Cardiac muscle cell (in vitro differentiated cells and primary cell): ENCODE data around the gene BTNL9. TPM values are rescaled to one million over a fixed set of nuclear protein-coding genes. Genes with fewer than 3 reads are reported as not detected.
"Not testable (repeated sequence)": the region's sequence is repeated elsewhere in the genome, so short reads cannot be mapped to it uniquely, and the experiment has no call there.

ENCODE experiments used
- DNase-seq, 2 donors: peaks; one replicate each; pipeline versions ENCODE4 v3.0.0 to v3.0.0-alpha.2; 2010 to 2017; ENCODE audit warnings: low read depth in 1 of 2, low spot score in 1 of 2
- H3K27ac ChIP-seq: fragments of 200-600 bp; sonication (generic); 2 replicates; pipeline ENCODE4 v1.5.1; 2016
- H3K27me3 ChIP-seq: fragments of 200-600 bp; sonication (generic); 2 replicates; pipeline ENCODE4 v1.6.0; 2016; ENCODE audit warnings: control low read depth
- H3K36me3 ChIP-seq: fragments of 200-600 bp; sonication (generic); 2 replicates; pipeline ENCODE4 v1.5.1; 2016; ENCODE audit warnings: control low read depth
- H3K4me1 ChIP-seq: fragments of 200-600 bp; sonication (generic); 2 replicates; pipeline ENCODE4 v1.8.1; 2017; ENCODE audit warnings: low read depth, mild to moderate bottlenecking, mixed run types
- H3K4me3 ChIP-seq: fragments of 200-600 bp; sonication (generic); 2 replicates; pipeline ENCODE4 v1.5.1; 2016; ENCODE audit warnings: mild to moderate bottlenecking
- H3K9me3 ChIP-seq: fragments of 200-600 bp; sonication (generic); 2 replicates; pipeline ENCODE4 v1.5.1; 2017; ENCODE audit warnings: low read depth, mild to moderate bottlenecking, control low read depth
- polyA plus RNA-seq: library from polyadenylated mRNA; unstranded; fragments of >200 nt; fragmentation: Nextera tagmentation; extraction: Ambion mirVana; gene quantifications from 2 replicates; pipeline ENCODE4 v1.2.1, GENCODE V29; 2016
- total RNA-seq: library from RNA; depleted of rRNA; stranded (reverse); fragments of >200 nt; gene quantifications from 2 replicates; pipeline ENCODE4 v1.2.3, GENCODE V29; 2016
- TF ChIP-seq, protein P1 (sequence below): IDR thresholded peaks from 2 replicates; pipeline ENCODE4 v1.5.1; 2012; ENCODE audit warnings: low read depth, mild to moderate bottlenecking, low read length

Gene BTNL9
- total RNA-seq (not detected in 2 replicates), polyA plus RNA-seq (not detected in 2 replicates)

DNA sequence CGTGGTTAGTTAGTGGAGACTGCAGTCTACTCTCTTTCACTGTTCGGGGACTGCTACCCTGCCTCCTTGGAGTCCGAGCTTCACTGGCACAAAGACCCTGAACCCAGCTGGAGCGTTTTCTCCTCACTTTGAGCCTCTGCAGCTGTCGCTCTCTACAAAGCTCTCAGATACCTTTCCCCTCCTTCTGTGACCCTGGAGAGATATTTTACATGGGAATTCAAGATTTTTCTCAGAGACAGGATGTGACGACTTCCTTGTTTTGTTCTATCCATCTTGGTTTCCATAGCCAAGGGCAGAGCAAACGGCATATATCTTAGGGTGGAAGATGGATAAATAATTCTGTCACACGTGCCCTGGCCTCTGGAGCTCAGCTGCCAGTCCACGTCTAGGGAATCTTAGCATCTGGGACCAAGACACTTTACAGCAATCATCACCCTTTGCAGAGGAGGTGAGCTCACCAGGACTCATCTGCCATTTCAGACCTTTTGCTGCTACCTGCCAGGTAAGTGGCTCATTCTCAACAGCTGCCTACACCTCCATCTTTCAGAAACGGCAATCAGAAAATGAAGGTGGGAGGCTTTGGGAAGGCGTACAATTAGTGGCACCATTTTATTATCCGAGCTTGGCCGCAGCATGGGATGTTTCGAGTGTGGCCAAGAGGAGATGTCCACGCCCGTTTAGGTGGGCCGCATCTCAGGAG lies at the start of gene BTNL9:
BTNL9 (plus strand) TSS at position 336 of the 700 bp plus-strand sequence. CDS start 5,224 bp downstream, outside the sequence.
- Histone ChIP-seq H3K4me3 (no peak within 1 kb of the TSS), H3K36me3 (no peaks in the 10 kb centered on the region), H3K27ac (no peak within 1 kb of the TSS), H3K27me3 (no peaks in the 10 kb centered on the region), H3K4me1 (no peaks in the 10 kb centered on the region), H3K9me3 (no peaks in the 10 kb centered on the region)
- DNase-seq, result no peak
- TF ChIP-seq, protein P1, sequence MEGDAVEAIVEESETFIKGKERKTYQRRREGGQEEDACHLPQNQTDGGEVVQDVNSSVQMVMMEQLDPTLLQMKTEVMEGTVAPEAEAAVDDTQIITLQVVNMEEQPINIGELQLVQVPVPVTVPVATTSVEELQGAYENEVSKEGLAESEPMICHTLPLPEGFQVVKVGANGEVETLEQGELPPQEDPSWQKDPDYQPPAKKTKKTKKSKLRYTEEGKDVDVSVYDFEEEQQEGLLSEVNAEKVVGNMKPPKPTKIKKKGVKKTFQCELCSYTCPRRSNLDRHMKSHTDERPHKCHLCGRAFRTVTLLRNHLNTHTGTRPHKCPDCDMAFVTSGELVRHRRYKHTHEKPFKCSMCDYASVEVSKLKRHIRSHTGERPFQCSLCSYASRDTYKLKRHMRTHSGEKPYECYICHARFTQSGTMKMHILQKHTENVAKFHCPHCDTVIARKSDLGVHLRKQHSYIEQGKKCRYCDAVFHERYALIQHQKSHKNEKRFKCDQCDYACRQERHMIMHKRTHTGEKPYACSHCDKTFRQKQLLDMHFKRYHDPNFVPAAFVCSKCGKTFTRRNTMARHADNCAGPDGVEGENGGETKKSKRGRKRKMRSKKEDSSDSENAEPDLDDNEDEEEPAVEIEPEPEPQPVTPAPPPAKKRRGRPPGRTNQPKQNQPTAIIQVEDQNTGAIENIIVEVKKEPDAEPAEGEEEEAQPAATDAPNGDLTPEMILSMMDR, result no peak

DNA sequence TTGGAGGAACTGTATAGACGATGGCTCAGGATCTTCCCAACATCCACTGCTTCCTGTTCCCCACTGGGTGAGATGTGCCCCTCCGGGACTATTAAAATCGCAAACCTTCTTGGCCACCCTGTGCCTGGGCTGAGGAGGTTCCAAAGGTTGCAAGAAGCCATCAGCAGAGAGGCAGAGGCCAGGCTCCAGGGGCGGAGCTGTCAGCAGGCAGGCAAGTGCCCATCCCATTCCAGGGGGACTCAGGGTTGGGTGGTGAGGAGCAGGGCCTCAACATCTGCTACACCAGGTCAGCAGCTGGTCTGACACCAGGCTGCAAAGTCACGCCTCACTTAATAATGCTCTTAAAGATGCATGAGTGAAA lies 49.2 kb upstream of the BTNL9 start:
- Histone ChIP-seq H3K27ac (no peak overlapping the region), H3K36me3 (no peaks in the 10 kb centered on the region), H3K9me3 (no peaks in the 10 kb centered on the region), H3K27me3 (no peaks in the 10 kb centered on the region), H3K4me1 (no peaks in the 10 kb centered on the region), H3K4me3 (no peak overlapping the region)
- DNase-seq, result no peak
- TF ChIP-seq, protein P1, result no peak

DNA sequence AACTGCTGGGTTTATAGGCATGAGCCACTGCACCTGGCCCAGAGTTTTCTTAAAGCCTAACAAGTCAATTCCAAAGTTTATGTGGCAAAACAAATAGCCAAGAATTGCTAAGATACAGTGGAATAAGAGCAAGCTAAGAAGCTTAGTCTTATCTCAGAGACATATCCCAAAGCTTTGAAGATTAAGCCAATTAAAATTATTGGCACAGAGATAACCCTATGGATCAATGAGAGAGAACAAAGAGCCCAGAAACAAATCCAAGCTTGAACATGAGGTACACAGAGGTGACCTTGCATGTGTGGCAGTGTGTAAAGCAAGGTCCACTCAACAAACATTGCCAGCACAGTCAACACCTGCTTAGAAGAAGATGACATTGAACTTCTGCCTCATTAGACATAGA lies 38.1 kb upstream of the BTNL9 start:
- Histone ChIP-seq H3K4me1 (no peaks in the 10 kb centered on the region), H3K9me3 (no peaks in the 10 kb centered on the region), H3K27me3 (no peaks in the 10 kb centered on the region), H3K27ac (no peak overlapping the region), H3K36me3 (no peaks in the 10 kb centered on the region), H3K4me3 (no peak overlapping the region)
- TF ChIP-seq, protein P1, result no peak
- no peak for DNase-seq

DNA sequence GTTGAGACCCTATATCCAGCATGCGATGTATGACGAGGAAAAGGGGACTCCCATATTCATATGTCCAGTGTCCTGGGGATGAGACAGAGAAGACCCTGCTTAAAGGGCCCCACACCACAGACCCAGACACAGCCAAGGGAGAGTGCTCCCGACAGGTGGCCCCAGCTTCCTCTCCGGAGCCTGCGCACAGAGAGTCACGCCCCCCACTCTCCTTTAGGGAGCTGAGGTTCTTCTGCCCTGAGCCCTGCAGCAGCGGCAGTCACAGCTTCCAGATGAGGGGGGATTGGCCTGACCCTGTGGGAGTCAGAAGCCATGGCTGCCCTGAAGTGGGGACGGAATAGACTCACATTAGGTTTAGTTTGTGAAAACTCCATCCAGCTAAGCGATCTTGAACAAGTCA lies 34.3 kb upstream of the BTNL9 start:
- TF ChIP-seq, protein P1, result no peak
- Histone ChIP-seq H3K27ac (no peak overlapping the region), H3K9me3 (no peaks in the 10 kb centered on the region), H3K36me3 (no peaks in the 10 kb centered on the region), H3K4me1 (no peaks in the 10 kb centered on the region), H3K27me3 (no peaks in the 10 kb centered on the region), H3K4me3 (no peak overlapping the region)
- DNase-seq, result no peak

DNA sequence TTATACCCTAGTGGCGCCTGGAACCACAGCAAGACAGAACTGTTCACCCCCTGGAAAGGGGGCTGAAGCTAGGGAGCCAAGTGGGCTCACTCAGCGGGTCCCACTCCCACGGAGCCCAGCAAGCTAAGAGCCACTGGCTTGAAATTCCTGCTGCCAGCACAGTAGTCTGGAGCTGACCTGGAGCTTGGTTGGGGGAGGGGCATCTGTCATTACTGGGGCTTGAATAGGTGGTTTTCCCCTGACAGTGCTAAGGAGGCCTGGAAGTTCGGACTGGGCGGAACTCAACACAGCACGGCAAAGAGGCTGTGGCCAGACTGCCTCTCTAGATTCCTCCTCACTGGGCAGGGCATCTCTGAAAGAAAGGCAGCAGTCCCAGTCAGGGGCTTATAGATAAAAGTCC lies 31.9 kb upstream of the BTNL9 start:
- no peaks in the 10 kb centered on the region for H3K9me3 ChIP-seq
- no peaks in the 10 kb centered on the region for H3K27me3 ChIP-seq
- H3K27ac ChIP-seq, result no peak overlapping the region
- H3K4me1 ChIP-seq, result no peaks in the 10 kb centered on the region
- H3K4me3 ChIP-seq, result no peak overlapping the region
- no peaks in the 10 kb centered on the region for H3K36me3 ChIP-seq
- TF ChIP-seq, protein P1, result no peak
- DNase-seq, result no peak

DNA sequence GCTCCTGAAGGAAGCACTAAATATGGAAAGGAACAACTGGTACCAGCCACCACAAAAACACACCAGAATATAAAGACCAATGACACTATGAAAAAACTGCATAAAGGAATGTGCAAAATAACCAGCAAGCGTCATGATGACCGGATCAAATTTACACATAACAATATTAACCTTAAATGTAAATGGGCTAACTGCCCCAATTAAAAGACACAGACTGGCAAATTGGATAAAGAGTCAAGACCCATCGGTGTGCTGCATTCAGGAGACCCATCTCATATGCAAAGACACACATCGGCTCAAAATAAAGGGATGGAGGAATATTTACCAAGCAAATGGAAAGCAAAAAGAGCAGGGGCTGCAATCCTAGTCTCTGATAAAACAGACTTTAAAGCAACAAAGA lies 30.0 kb upstream of the BTNL9 start:
- not testable (repeated sequence) for H3K9me3 ChIP-seq, H3K4me3 ChIP-seq, H3K36me3 ChIP-seq, H3K27me3 ChIP-seq, H3K4me1 ChIP-seq, DNase-seq, H3K27ac ChIP-seq

DNA sequence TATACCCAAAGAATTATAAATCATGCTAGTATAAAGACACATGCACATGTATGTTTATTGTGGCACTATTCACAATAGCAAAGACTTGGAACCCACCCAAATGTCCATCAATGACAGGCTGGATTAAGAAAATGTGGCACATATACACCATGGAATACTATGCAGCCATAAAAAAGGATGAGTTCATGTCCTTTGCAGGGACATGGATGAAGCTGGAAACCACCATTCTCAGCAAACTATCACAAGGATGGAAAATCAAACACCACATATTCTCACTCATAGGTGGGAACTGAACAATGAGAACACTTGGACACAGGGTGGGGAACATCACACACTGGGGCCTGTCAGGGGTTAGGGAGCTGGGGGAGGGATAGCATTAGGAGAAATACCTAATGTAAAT lies 25.4 kb upstream of the BTNL9 start:
- not testable (repeated sequence) for H3K36me3 ChIP-seq, DNase-seq, H3K27ac ChIP-seq, H3K9me3 ChIP-seq, H3K4me1 ChIP-seq, H3K27me3 ChIP-seq, H3K4me3 ChIP-seq

DNA sequence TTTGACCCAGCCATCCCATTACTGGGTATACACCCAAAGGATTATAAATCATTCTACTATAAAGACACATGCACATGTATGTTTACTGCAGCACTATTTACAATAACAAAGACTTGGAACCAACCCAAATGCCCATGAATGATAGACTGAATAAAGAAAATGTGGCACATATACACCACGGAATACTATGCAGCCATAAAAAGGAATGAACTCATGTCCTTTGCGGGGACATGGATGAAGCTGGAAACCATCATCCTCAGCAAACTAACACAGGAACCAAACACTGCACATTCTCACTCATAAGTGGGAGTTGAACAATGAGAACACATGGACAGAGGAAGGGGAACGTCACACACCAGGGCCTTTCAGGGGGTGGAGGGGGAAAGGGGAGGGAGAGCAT lies 22.6 kb upstream of the BTNL9 start:
- H3K9me3 ChIP-seq, DNase-seq, H3K27ac ChIP-seq: not testable (repeated sequence)

More for the DNA sequence above, 22.6 kb upstream of the BTNL9 start:
- not testable (repeated sequence) for H3K27me3 ChIP-seq, H3K36me3 ChIP-seq, H3K4me3 ChIP-seq, H3K4me1 ChIP-seq
